OCI-LY7 (cell line): Measurements from ENCODE around the gene MTOR.

Experiments used
- EZH2phosphoT487 ChIP-seq: fragments of 200-600 bp; sonication (generic); IDR thresholded peaks from 2 replicates; pipeline ENCODE4 v1.6.1; 2018; ENCODE audit warnings: low read depth, borderline replicate concordance, mild to moderate bottlenecking, mixed run types, antibody characterized with exemption, low read length, moderate library complexity, mixed read lengths
- TF ChIP-seq, protein P1 (sequence below): fragments of 200-600 bp; sonication (generic); conservative IDR thresholded peaks from 2 replicates; pipeline ENCODE4 v1.5.1; 2014; ENCODE audit warnings: mild to moderate bottlenecking, antibody characterized with exemption, low read length, moderate library complexity, mixed read lengths

DNA sequence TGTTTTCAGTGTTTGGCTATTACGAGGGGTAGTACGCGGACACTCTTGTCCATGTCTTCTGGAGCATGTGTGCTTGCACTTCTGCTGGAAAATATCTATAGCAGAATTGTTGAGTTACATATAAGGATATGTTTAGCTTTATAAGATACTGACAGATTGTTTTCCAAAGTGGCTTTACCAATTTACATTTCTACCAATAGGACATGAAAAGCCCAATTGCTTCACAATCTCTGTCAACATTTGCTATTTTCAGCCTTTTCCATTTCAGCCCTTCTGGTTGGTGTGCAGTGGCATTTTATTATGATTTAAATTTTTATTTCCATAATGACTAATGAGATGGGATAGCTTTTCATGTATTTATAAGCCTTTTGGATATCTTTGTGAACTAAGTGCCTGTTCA lies 79.5 kb downstream of the MTOR start:
- TF ChIP-seq, protein P1, sequence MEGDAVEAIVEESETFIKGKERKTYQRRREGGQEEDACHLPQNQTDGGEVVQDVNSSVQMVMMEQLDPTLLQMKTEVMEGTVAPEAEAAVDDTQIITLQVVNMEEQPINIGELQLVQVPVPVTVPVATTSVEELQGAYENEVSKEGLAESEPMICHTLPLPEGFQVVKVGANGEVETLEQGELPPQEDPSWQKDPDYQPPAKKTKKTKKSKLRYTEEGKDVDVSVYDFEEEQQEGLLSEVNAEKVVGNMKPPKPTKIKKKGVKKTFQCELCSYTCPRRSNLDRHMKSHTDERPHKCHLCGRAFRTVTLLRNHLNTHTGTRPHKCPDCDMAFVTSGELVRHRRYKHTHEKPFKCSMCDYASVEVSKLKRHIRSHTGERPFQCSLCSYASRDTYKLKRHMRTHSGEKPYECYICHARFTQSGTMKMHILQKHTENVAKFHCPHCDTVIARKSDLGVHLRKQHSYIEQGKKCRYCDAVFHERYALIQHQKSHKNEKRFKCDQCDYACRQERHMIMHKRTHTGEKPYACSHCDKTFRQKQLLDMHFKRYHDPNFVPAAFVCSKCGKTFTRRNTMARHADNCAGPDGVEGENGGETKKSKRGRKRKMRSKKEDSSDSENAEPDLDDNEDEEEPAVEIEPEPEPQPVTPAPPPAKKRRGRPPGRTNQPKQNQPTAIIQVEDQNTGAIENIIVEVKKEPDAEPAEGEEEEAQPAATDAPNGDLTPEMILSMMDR = no peak
- no peak for TF ChIP-seq EZH2phosphoT487
